Body of pancreas (tissue), 4 donors: ENCODE measurements around the gene CMAS.

Experiments used
- CTCF ChIP-seq, 7 experiments: fragments of 450-650 bp in 4 of 7; fragments of 200-600 bp in 3 of 7; sonication (generic) in 3 of 7; IDR thresholded peaks; one replicate each; pipeline ENCODE4 v1.5.1; 2016 to 2019; ENCODE audit warnings: antibody characterized with exemption in 7 of 7
- POLR2A ChIP-seq, 3 donors: fragments of 450-650 bp; IDR thresholded peaks; one replicate each; pipeline ENCODE4 v1.6.1; 2016; ENCODE audit warnings: antibody characterized with exemption in 3 of 3, mild to moderate bottlenecking in 2 of 3

DNA sequence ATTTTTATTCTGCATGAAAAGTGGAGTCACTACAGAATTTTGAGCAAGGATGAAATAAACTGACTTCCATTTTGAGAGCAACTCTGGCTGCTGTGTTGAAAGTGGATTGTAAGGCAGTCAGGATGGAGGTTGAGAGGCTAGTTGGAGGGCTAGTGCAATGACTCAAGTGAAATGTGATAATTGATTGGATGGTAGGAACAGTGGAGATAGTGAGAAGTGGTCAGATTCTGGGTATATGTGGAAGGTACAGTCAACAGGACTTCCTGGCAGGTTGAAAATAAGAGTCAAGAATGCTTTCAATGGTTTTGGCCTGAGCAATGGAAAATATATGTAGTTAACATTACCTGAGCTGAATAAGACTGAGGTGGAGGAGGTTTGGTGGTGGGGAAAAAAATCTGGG is 29.0 kb upstream of the CMAS start:
- TF ChIP-seq POLR2A (IDR thresholded peaks at IDR 0.05) (no peak), CTCF (IDR thresholded peaks at IDR 0.05) (no peak)
